ENCODE results near the gene MALRD1.

- TF ChIP-seq CTCF (IDR thresholded peaks at IDR 0.05 in 8 of 11, conservative IDR thresholded peaks at IDR 0.05 in 3 of 11) (no peak), POLR2AphosphoS5 (IDR thresholded peaks at IDR 0.05) (no peak)
These were observed 580.4 kb downstream of the MALRD1 start for GRCh38 chr10:19628767-19629560.
